Mammary epithelial cell (primary cell): Measurements from ENCODE around the gene SLC9A9.

ENCODE experiments used
- EZH2 ChIP-seq: IDR thresholded peaks from 2 replicates; pipeline ENCODE4 v1.6.1; 2012; ENCODE audit warnings: low read length, inconsistent platforms, borderline replicate concordance
- TF ChIP-seq, protein P1 (sequence below), 2 donors: IDR thresholded peaks in 1 of 2; conservative IDR thresholded peaks in 1 of 2; 2 replicates each; pipeline ENCODE4 v1.5.1; 2011 to 2012; ENCODE audit warnings: inconsistent platforms in 2 of 2, low read length in 2 of 2, mild to moderate bottlenecking in 2 of 2, control low read depth in 1 of 2, low read depth in 1 of 2; ENCODE audit not compliant: insufficient read depth in 1 of 2; ENCODE audit errors: extremely low read depth in 1 of 2

DNA sequence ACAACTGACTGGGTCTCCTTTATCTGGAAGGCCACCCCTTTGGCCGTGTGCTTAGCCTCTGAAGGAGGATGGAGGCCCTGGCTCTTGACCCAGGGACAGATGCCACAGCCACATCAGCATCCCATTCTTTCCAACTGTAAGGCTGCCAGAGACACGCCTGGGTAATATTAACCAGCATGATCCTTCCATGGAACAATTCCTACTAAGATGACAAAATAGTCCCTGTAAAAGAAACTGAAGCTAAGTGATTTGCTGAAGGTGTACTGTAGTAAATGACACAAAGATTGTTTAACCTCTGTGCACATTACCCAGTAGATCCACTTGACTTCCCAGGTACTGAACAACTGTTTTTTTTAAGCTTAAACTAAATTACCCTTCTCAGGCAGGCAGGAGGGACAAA lies 352.7 kb downstream of the SLC9A9 start:
- TF ChIP-seq, protein P1, sequence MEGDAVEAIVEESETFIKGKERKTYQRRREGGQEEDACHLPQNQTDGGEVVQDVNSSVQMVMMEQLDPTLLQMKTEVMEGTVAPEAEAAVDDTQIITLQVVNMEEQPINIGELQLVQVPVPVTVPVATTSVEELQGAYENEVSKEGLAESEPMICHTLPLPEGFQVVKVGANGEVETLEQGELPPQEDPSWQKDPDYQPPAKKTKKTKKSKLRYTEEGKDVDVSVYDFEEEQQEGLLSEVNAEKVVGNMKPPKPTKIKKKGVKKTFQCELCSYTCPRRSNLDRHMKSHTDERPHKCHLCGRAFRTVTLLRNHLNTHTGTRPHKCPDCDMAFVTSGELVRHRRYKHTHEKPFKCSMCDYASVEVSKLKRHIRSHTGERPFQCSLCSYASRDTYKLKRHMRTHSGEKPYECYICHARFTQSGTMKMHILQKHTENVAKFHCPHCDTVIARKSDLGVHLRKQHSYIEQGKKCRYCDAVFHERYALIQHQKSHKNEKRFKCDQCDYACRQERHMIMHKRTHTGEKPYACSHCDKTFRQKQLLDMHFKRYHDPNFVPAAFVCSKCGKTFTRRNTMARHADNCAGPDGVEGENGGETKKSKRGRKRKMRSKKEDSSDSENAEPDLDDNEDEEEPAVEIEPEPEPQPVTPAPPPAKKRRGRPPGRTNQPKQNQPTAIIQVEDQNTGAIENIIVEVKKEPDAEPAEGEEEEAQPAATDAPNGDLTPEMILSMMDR (conservative IDR thresholded peaks at IDR 0.05 in 1 of 2, IDR thresholded peaks at IDR 0.05 in 1 of 2; ENCODE audit: extremely low read depth in 1 of 2, insufficient read depth in 1 of 2, low read depth in 1 of 2, low read length in 2 of 2) = no peak
- no peak for TF ChIP-seq EZH2
